SU-DHL-6 (cell line): Measurements from ENCODE around the gene KCNH1.

ENCODE experiments used
- H2AFZ ChIP-seq: fragments of 200-600 bp; sonication (generic); 2 replicates; pipeline ENCODE4 v1.6.1; 2014; ENCODE audit warnings: low read depth, mild to moderate bottlenecking, moderate library complexity, mixed read lengths, antibody characterized with exemption, low read length; ENCODE audit not compliant: severe bottlenecking
- H3F3A ChIP-seq: fragments of 200-600 bp; shearing (Covaris generic); 2 replicates; pipeline ENCODE4 v1.6.0; 2016; ENCODE audit warnings: antibody characterized with exemption, mild to moderate bottlenecking; ENCODE audit not compliant: insufficient read depth
- H3K27ac ChIP-seq: fragments of 200-600 bp; sonication (generic); 2 replicates; pipeline ENCODE4 v1.5.1; 2016; ENCODE audit warnings: low read depth, mild to moderate bottlenecking, low read length, moderate library complexity, mixed read lengths
- H3K27me3 ChIP-seq: fragments of 200-600 bp; sonication (generic), shearing (Covaris generic); 2 replicates; pipeline ENCODE4 v1.6.0; 2014; ENCODE audit warnings: mild to moderate bottlenecking, low read length
- H3K36me3 ChIP-seq: fragments of 200-600 bp; sonication (generic); 2 replicates; pipeline ENCODE4 v1.6.1; 2014; ENCODE audit warnings: mild to moderate bottlenecking, low read length, mixed read lengths
- H3K4me2 ChIP-seq: fragments of 300-600, 200-600 bp; shearing (Covaris generic), sonication (generic); 2 replicates; pipeline ENCODE4 v1.6.0; 2014; ENCODE audit warnings: low read length, low read depth, mild to moderate bottlenecking; ENCODE audit not compliant: poor library complexity, severe bottlenecking
- H3K4me3 ChIP-seq: fragments of 200-600 bp; sonication (generic); 2 replicates; pipeline ENCODE4 v1.5.1; 2014; ENCODE audit warnings: antibody characterized with exemption, low read length, mild to moderate bottlenecking, mixed read lengths; ENCODE audit not compliant: insufficient read depth, poor library complexity, severe bottlenecking
- H3K79me2 ChIP-seq: fragments of 200-600 bp; sonication (generic); 2 replicates; pipeline ENCODE4 v1.6.1; 2014; ENCODE audit warnings: mild to moderate bottlenecking, low read length, moderate library complexity; ENCODE audit not compliant: insufficient read depth
- H3K9ac ChIP-seq: fragments of 200-600 bp; sonication (generic); 2 replicates; pipeline ENCODE4 v1.7.0; 2014; ENCODE audit warnings: mild to moderate bottlenecking, low read length
- H3K9me2 ChIP-seq: fragments of 200-600 bp; sonication (generic); replicated peaks from 2 replicates; pipeline ENCODE4 v1.6.1; 2014; ENCODE audit warnings: low read length; ENCODE audit not compliant: insufficient read depth
- H3K9me3 ChIP-seq: fragments of 200-600 bp; sonication (generic); 2 replicates; pipeline ENCODE4 v1.6.1; 2014; ENCODE audit warnings: low read length, mixed read lengths; ENCODE audit not compliant: insufficient read depth
- H4K20me1 ChIP-seq: fragments of 200-600 bp; sonication (generic); 2 replicates; pipeline ENCODE4 v1.6.1; 2014; ENCODE audit warnings: low read depth, mild to moderate bottlenecking, antibody characterized with exemption, low read length, moderate library complexity, mixed read lengths
- EZH2phosphoT487 ChIP-seq: fragments of 200-600 bp; sonication (generic), shearing (Covaris generic); conservative IDR thresholded peaks from 2 replicates; pipeline ENCODE4 v1.6.1; 2018; ENCODE audit warnings: mild to moderate bottlenecking, antibody characterized with exemption, low read length, moderate library complexity, mixed read lengths
- TF ChIP-seq, protein P1 (sequence below): fragments of 200-600 bp; sonication (generic); IDR thresholded peaks from one replicate; pipeline ENCODE4 v1.5.1; 2017; ENCODE audit warnings: antibody characterized with exemption, mild to moderate bottlenecking, low read length, moderate library complexity; ENCODE audit not compliant: insufficient read depth, poor library complexity, severe bottlenecking

KCNH1 gene

DNA sequence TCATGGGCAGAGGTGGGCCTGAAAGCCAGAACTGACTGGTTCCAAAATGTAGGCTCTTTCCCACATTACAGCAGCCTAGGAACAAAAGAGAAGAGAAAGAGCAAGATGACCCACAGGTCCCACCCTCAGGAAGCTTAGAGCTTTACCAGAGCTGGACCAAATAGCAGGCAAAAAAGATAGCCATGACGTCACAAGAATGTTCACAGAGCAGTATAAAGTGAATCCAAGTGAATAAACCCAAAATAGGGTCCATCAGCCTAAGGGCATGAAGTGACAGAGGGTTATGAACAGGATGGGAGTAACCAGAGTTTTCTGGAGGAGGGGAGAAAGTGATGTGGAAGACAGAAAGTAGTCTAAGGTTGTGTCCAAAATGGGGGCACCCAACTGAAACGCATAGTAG, 221.2 kb downstream of the KCNH1 start:
- Histone ChIP-seq H3K9me3 (no peaks in the 10 kb centered on the region), H3K9me2 (no peaks in the 10 kb centered on the region), H4K20me1 (no peaks in the 10 kb centered on the region), H3F3A (no peaks in the 10 kb centered on the region), H3K79me2 (no peaks in the 10 kb centered on the region), H3K36me3 (no peaks in the 10 kb centered on the region), H2AFZ (no peak overlapping the region), H3K27ac (no peak overlapping the region), H3K9ac (no peak overlapping the region), H3K4me3 (no peak overlapping the region), H3K4me2 (no peak overlapping the region), H3K27me3 (no peaks in the 10 kb centered on the region)
- TF ChIP-seq EZH2phosphoT487 = no peak
- TF ChIP-seq, protein P1, sequence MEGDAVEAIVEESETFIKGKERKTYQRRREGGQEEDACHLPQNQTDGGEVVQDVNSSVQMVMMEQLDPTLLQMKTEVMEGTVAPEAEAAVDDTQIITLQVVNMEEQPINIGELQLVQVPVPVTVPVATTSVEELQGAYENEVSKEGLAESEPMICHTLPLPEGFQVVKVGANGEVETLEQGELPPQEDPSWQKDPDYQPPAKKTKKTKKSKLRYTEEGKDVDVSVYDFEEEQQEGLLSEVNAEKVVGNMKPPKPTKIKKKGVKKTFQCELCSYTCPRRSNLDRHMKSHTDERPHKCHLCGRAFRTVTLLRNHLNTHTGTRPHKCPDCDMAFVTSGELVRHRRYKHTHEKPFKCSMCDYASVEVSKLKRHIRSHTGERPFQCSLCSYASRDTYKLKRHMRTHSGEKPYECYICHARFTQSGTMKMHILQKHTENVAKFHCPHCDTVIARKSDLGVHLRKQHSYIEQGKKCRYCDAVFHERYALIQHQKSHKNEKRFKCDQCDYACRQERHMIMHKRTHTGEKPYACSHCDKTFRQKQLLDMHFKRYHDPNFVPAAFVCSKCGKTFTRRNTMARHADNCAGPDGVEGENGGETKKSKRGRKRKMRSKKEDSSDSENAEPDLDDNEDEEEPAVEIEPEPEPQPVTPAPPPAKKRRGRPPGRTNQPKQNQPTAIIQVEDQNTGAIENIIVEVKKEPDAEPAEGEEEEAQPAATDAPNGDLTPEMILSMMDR = no peak

- Histone ChIP-seq H2AFZ (no peak overlapping the region), H3K4me2 (no peak overlapping the region), H3K79me2 (no peaks in the 10 kb centered on the region), H3K9me2 (no peaks in the 10 kb centered on the region), H3K9me3 (no peaks in the 10 kb centered on the region), H3K27me3 (no peaks in the 10 kb centered on the region), H3K36me3 (no peaks in the 10 kb centered on the region), H3K9ac (no peak overlapping the region), H3K27ac (no peak overlapping the region), H4K20me1 (no peaks in the 10 kb centered on the region), H3F3A (no peaks in the 10 kb centered on the region), H3K4me3 (no peak overlapping the region)
- TF ChIP-seq EZH2phosphoT487 = no peak
- TF ChIP-seq, protein P1 = no peak
These were observed 223.8 kb downstream of the KCNH1 start for GRCh38 chr1:210910020-210910575.

GRCh38 chr1:210908791-210909190, 225.2 kb downstream of the KCNH1 start:
- H4K20me1 ChIP-seq = no peaks in the 10 kb centered on the region

More at GRCh38 chr1:210908791-210909190, 225.2 kb downstream of the KCNH1 start:
- no peaks in the 10 kb centered on the region for H3K79me2 ChIP-seq
- H3K36me3 ChIP-seq = no peaks in the 10 kb centered on the region
- no peaks in the 10 kb centered on the region for H3K9me3 ChIP-seq
- TF ChIP-seq, protein P1 = no peak
- no peak for TF ChIP-seq EZH2phosphoT487
- no peak overlapping the region for H3K9ac ChIP-seq
- H3K27me3 ChIP-seq = no peaks in the 10 kb centered on the region
- no peak overlapping the region for H3K27ac ChIP-seq
- H3K9me2 ChIP-seq = no peaks in the 10 kb centered on the region
- no peak overlapping the region for H2AFZ ChIP-seq
- H3K4me2 ChIP-seq = no peak overlapping the region
- H3K4me3 ChIP-seq = no peak overlapping the region
- no peaks in the 10 kb centered on the region for H3F3A ChIP-seq
